GM19025 (cell line): ENCODE measurements around the gene MPDU1.

ENCODE experiments used
- ATAC-seq: cut with Tn5 transposase; IDR thresholded peaks from one replicate; pipeline ENCODE4 v1.9.1; 2021; ENCODE audit warnings: mild to moderate bottlenecking, low read depth, moderate library complexity; ENCODE audit not compliant: unreplicated experiment

The MPDU1 gene

GRCh38 chr17:7583253-7584109 is at the start of gene MPDU1:
Gene MPDU1, plus strand, starts transcription at chr17:7583852. Its CDS starts 11 bp downstream, at chr17:7583863.
- ATAC-seq = peak; percentile 70

- ATAC-seq = no peak
These were observed 45.6 kb upstream of the MPDU1 start for GRCh38 chr17:7538050-7538449.

- ATAC-seq = no peak
These were observed 44.6 kb upstream of the MPDU1 start for GRCh38 chr17:7538891-7539545.

- no peak for ATAC-seq
These were observed 42.5 kb upstream of the MPDU1 start for GRCh38 chr17:7541074-7541621.

- no peak for ATAC-seq
These were observed 38.7 kb upstream of the MPDU1 start for GRCh38 chr17:7544911-7545310.

- no peak for ATAC-seq
These were observed 34.9 kb upstream of the MPDU1 start, which contains the start of gene TNFSF12 for GRCh38 chr17:7548585-7549400. Gene TNFSF12, plus strand, starts transcription at chr17:7549058. Its CDS starts 96 bp downstream, at chr17:7549154.

- no peak for ATAC-seq
These were observed 34.1 kb upstream of the MPDU1 start for GRCh38 chr17:7549401-7550055.

- no peak for ATAC-seq
These were observed 33.3 kb upstream of the MPDU1 start for GRCh38 chr17:7550344-7550743.

- ATAC-seq = no peak
These were observed 32.3 kb upstream of the MPDU1 start for GRCh38 chr17:7551396-7551795.

- no peak for ATAC-seq
These were observed 31.0 kb upstream of the MPDU1 start for GRCh38 chr17:7552621-7553051.

GRCh38 chr17:7553356-7553755 is 30.3 kb upstream of the MPDU1 start:
- ATAC-seq = no peak

- ATAC-seq = no peak
These were observed 28.2 kb upstream of the MPDU1 start for GRCh38 chr17:7555320-7555948.

GRCh38 chr17:7556627-7557026 is 27.0 kb upstream of the MPDU1 start:
- ATAC-seq = no peak

GRCh38 chr17:7557147-7557764 is 26.4 kb upstream of the MPDU1 start:
- ATAC-seq = no peak

GRCh38 chr17:7557775-7558543 is 25.7 kb upstream of the MPDU1 start:
- no peak for ATAC-seq

- no peak for ATAC-seq
These were observed 24.9 kb upstream of the MPDU1 start, which contains the start of gene TNFSF13 for GRCh38 chr17:7558544-7559319. Gene TNFSF13, plus strand, starts transcription at chr17:7558750. Its CDS starts 290 bp downstream, at chr17:7559040.

- no peak for ATAC-seq
These were observed 24.1 kb upstream of the MPDU1 start for GRCh38 chr17:7559320-7560171.
